GM10266 (cell line): Measurements from ENCODE around the gene TMEM42.
"Not testable (repeated sequence)": the region's sequence is repeated elsewhere in the genome, so short reads cannot be mapped to it uniquely, and the experiment has no call there.

Experiments
- DNase-seq: peaks from one replicate; pipeline ENCODE4 v3.0.0; 2012; ENCODE audit errors: extremely low spot score
- CTCF ChIP-seq: IDR thresholded peaks from 2 replicates; pipeline ENCODE4 v1.5.1; 2012; ENCODE audit warnings: mild to moderate bottlenecking, low read depth; ENCODE audit not compliant: control insufficient read depth, insufficient read depth; ENCODE audit errors: missing control alignments

Gene TMEM42

GRCh38 chr3:44861412-44862225, at the start of gene TMEM42:
TMEM42 (plus strand) TSS chr3:44861912; CDS start chr3:44861925, 13 bp downstream.
- DNase-seq = peak; percentile 98
- TF ChIP-seq CTCF = peak; percentile 39

- DNase-seq = no peak
Measured at GRCh38 chr3:44814751-44815150, 47.0 kb upstream of the TMEM42 start.

GRCh38 chr3:44816334-44816733, 45.4 kb upstream of the TMEM42 start:
- DNase-seq = not testable (repeated sequence)

More at GRCh38 chr3:44814751-44815150, 47.0 kb upstream of the TMEM42 start:
- TF ChIP-seq CTCF = no peak

GRCh38 chr3:44821206-44821605, 40.5 kb upstream of the TMEM42 start:
- DNase-seq = not testable (repeated sequence)

GRCh38 chr3:44825264-44825925, 36.3 kb upstream of the TMEM42 start:
- DNase-seq = no peak
- TF ChIP-seq CTCF = no peak

- DNase-seq = no peak
- no peak for TF ChIP-seq CTCF
Measured at GRCh38 chr3:44827196-44827595, 34.5 kb upstream of the TMEM42 start.

GRCh38 chr3:44831232-44831631, 30.5 kb upstream of the TMEM42 start:
- no peak for DNase-seq

More at GRCh38 chr3:44831232-44831631, 30.5 kb upstream of the TMEM42 start:
- no peak for TF ChIP-seq CTCF
